ENCODE results near the gene RAD51B. TPM values are rescaled to one million over a fixed set of nuclear protein-coding genes. Genes with fewer than 3 reads are reported as not detected.

RAD51B gene
- polyA plus RNA-seq, 1 donor (not counting 4 experiments of a cell fraction or from before 2014, with no cell fraction given): 13.3 TPM

DNA sequence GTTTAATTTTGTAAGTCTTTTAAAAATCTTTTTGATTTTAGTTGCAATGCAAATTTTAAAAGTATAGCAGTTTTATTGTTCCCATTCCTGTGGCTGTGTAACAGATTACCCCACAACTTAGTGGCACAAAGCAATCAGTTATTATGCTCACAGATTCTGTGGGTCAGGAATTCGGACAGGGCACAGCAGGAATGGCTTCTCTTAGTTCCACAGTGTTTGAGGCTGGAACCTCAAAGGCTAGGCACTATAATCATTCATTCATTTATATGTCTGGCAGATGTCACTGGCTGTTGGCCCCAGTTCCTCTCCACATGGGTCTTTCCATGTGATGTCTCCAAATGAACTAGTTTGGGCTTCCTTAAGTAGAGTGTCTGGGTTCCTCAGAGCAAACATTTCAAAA lies 193.3 kb downstream of the RAD51B start:
- dilution Hi-C loops (cut with MboI; ENCODE audit: extremely low pct_ligation_motif_present, low sequenced_read_pairs): no loop called here
- no peak overlapping the region for H3K27ac ChIP-seq (ENCODE audit: control insufficient read depth, insufficient read depth, low read length)
- FAIRE-seq: no peak

DNA sequence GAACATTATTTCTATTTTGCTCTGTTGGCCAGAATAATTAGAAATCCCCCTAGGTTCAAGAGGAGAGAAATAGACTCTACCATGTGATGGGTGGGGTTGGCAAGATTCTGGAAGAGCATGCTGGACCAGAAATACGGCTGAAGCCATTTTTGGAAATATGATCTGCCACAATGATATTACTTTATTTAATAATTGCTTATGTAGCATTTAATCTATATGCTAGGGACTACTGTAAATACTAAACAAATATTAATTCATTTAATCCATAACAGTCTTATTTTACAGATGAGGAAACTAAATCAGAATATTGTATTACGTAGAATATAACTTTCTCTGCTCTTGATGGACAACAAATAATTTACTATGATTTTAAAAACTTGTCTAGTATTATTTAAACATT lies 193.7 kb downstream of the RAD51B start:
- Histone ChIP-seq H3K9me1 (ENCODE audit: control insufficient read depth, extremely low read depth, insufficient read depth, low read length) (no peaks in the 10 kb centered on the region), H3K27me3 (ENCODE audit: control insufficient read depth, extremely low read depth, insufficient read depth, low read length) (no peaks in the 10 kb centered on the region), H2AFZ (ENCODE audit: control insufficient read depth, low read length) (no peak overlapping the region), H3K9me3 (ENCODE audit: control insufficient read depth, low read depth, low read length) (no peaks in the 10 kb centered on the region), H3K4me2 (ENCODE audit: control insufficient read depth, extremely low read depth, insufficient read depth, low read depth, low read length) (no peak overlapping the region), H3K9ac (ENCODE audit: control insufficient read depth, extremely low read depth, insufficient read depth, low read length) (no peak overlapping the region), H3K27ac (ENCODE audit: control insufficient read depth, insufficient read depth, low read length) (no peak overlapping the region), H3K79me2 (ENCODE audit: control insufficient read depth, insufficient read depth, low read length) (no peaks in the 10 kb centered on the region), H3K36me3 (ENCODE audit: control insufficient read depth in 2 of 2, extremely low read depth in 1 of 2, insufficient read depth in 2 of 2, low read length in 2 of 2) (no peaks in the 10 kb centered on the region), H4K20me1 (ENCODE audit: control insufficient read depth, extremely low read depth, insufficient read depth, low read length) (no peaks in the 10 kb centered on the region), H3K4me1 (ENCODE audit: control insufficient read depth, extremely low read depth, insufficient read depth, low read length) (no peaks in the 10 kb centered on the region), H3K4me3 (ENCODE audit: control insufficient read depth in 2 of 3, extremely low read depth in 1 of 3, insufficient read depth in 2 of 3, low read depth in 1 of 3, low read length in 3 of 3) (no peak overlapping the region)
- no peak for DNase-seq (ENCODE audit: low read depth, low spot score)
- FAIRE-seq: no peak
- dilution Hi-C loops (cut with MboI; ENCODE audit: extremely low pct_ligation_motif_present, low sequenced_read_pairs): no loop called here
- TF ChIP-seq EZH2 (IDR thresholded peaks at IDR 0.05; ENCODE audit: low read length): no peak
- TF ChIP-seq, protein P1, sequence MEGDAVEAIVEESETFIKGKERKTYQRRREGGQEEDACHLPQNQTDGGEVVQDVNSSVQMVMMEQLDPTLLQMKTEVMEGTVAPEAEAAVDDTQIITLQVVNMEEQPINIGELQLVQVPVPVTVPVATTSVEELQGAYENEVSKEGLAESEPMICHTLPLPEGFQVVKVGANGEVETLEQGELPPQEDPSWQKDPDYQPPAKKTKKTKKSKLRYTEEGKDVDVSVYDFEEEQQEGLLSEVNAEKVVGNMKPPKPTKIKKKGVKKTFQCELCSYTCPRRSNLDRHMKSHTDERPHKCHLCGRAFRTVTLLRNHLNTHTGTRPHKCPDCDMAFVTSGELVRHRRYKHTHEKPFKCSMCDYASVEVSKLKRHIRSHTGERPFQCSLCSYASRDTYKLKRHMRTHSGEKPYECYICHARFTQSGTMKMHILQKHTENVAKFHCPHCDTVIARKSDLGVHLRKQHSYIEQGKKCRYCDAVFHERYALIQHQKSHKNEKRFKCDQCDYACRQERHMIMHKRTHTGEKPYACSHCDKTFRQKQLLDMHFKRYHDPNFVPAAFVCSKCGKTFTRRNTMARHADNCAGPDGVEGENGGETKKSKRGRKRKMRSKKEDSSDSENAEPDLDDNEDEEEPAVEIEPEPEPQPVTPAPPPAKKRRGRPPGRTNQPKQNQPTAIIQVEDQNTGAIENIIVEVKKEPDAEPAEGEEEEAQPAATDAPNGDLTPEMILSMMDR (optimal IDR thresholded peaks at IDR 0.05 in 1 of 3, IDR thresholded peaks at IDR 0.05 in 1 of 3, conservative IDR thresholded peaks at IDR 0.05 in 1 of 3; ENCODE audit: extremely low read depth in 1 of 3, insufficient read depth in 2 of 3, low read length in 3 of 3): no peak

More for the DNA sequence above, 193.3 kb downstream of the RAD51B start:
- H3K4me3 ChIP-seq (ENCODE audit: control insufficient read depth in 2 of 3, extremely low read depth in 1 of 3, insufficient read depth in 2 of 3, low read depth in 1 of 3, low read length in 3 of 3): no peak overlapping the region
- no peaks in the 10 kb centered on the region for H4K20me1 ChIP-seq (ENCODE audit: control insufficient read depth, extremely low read depth, insufficient read depth, low read length)
- no peaks in the 10 kb centered on the region for H3K4me1 ChIP-seq (ENCODE audit: control insufficient read depth, extremely low read depth, insufficient read depth, low read length)
- no peak overlapping the region for H2AFZ ChIP-seq (ENCODE audit: control insufficient read depth, low read length)
- no peak for TF ChIP-seq EZH2 (IDR thresholded peaks at IDR 0.05; ENCODE audit: low read length)
- TF ChIP-seq, protein P1 (optimal IDR thresholded peaks at IDR 0.05 in 1 of 3, IDR thresholded peaks at IDR 0.05 in 1 of 3, conservative IDR thresholded peaks at IDR 0.05 in 1 of 3; ENCODE audit: extremely low read depth in 1 of 3, insufficient read depth in 2 of 3, low read length in 3 of 3): no peak
- H3K4me2 ChIP-seq (ENCODE audit: control insufficient read depth, extremely low read depth, insufficient read depth, low read depth, low read length): no peak overlapping the region
- H3K9me1 ChIP-seq (ENCODE audit: control insufficient read depth, extremely low read depth, insufficient read depth, low read length): no peaks in the 10 kb centered on the region
- no peaks in the 10 kb centered on the region for H3K27me3 ChIP-seq (ENCODE audit: control insufficient read depth, extremely low read depth, insufficient read depth, low read length)
- no peak overlapping the region for H3K9ac ChIP-seq (ENCODE audit: control insufficient read depth, extremely low read depth, insufficient read depth, low read length)
- no peaks in the 10 kb centered on the region for H3K79me2 ChIP-seq (ENCODE audit: control insufficient read depth, insufficient read depth, low read length)
- no peaks in the 10 kb centered on the region for H3K9me3 ChIP-seq (ENCODE audit: control insufficient read depth, low read depth, low read length)
- no peaks in the 10 kb centered on the region for H3K36me3 ChIP-seq (ENCODE audit: control insufficient read depth in 2 of 2, extremely low read depth in 1 of 2, insufficient read depth in 2 of 2, low read length in 2 of 2)
- no peak for DNase-seq (ENCODE audit: low read depth, low spot score)

Measured in keratinocyte (primary cell).